HG02759 (cell line): ENCODE data around the gene LYRM9.
"Not testable (repeated sequence)": the region's sequence is repeated elsewhere in the genome, so short reads cannot be mapped to it uniquely, and the experiment has no call there.

Experiments used
- ATAC-seq: cut with Tn5 transposase; IDR thresholded peaks from one replicate; pipeline ENCODE4 v1.9.1; 2021; ENCODE audit warnings: mild to moderate bottlenecking, moderate library complexity; ENCODE audit not compliant: unreplicated experiment

Gene LYRM9

GRCh38 chr17:27906623-27907022 lies 13.5 kb upstream of the LYRM9 start:
- no peak for ATAC-seq

- no peak for ATAC-seq
Observed at GRCh38 chr17:27906226-27906580, 13.0 kb upstream of the LYRM9 start.

- no peak for ATAC-seq
Observed at GRCh38 chr17:27905447-27906225, 12.5 kb upstream of the LYRM9 start.

GRCh38 chr17:27904534-27905446 lies 11.6 kb upstream of the LYRM9 start:
- no peak for ATAC-seq

GRCh38 chr17:27904114-27904513 lies 10.9 kb upstream of the LYRM9 start:
- no peak for ATAC-seq

GRCh38 chr17:27899525-27899924 lies 6.4 kb upstream of the LYRM9 start:
- ATAC-seq = no peak

GRCh38 chr17:27898096-27898495 lies 4.9 kb upstream of the LYRM9 start:
- no peak for ATAC-seq

- no peak for ATAC-seq
Observed at GRCh38 chr17:27896701-27897100, 3.5 kb upstream of the LYRM9 start.

GRCh38 chr17:27895940-27896535 lies 2.9 kb upstream of the LYRM9 start:
- ATAC-seq = no peak

GRCh38 chr17:27895123-27895895 lies 2.1 kb upstream of the LYRM9 start:
- ATAC-seq = no peak

- no peak for ATAC-seq
Observed at GRCh38 chr17:27893841-27894503, 807 bp upstream of the LYRM9 start.

GRCh38 chr17:27892542-27892865 lies 661 bp downstream of the LYRM9 start:
- no peak for ATAC-seq

GRCh38 chr17:27891841-27892240 lies 1.3 kb downstream of the LYRM9 start:
- ATAC-seq = no peak

- ATAC-seq = no peak
Observed at GRCh38 chr17:27889711-27890251, 3.4 kb downstream of the LYRM9 start.

- no peak for ATAC-seq
Observed at GRCh38 chr17:27888945-27889344, 4.2 kb downstream of the LYRM9 start.

GRCh38 chr17:27888067-27888466 lies 5.1 kb downstream of the LYRM9 start:
- no peak for ATAC-seq

- not testable (repeated sequence) for ATAC-seq
Observed at GRCh38 chr17:27886348-27886906, 6.7 kb downstream of the LYRM9 start.

- ATAC-seq = no peak
Observed at GRCh38 chr17:27882162-27882840, 10.9 kb downstream of the LYRM9 start.

GRCh38 chr17:27879987-27880608 lies 13.1 kb downstream of the LYRM9 start:
- no peak for ATAC-seq
